NCI-H82 treated with DMSO at 0.1 percent for 48 hours (cell line): ENCODE results near the gene PSD2.

Experiments used
- DNase-seq: peaks from one replicate; lab custom pipeline; 2025; ENCODE audit not compliant: unreplicated experiment; lab: John Stamatoyannopoulos, UW

The PSD2 gene

GRCh38 chr5:139763280-139763929 lies 32.2 kb upstream of the PSD2 start:
- DNase-seq = no peak

GRCh38 chr5:139763930-139764791 lies 31.4 kb upstream of the PSD2 start:
- DNase-seq = no peak

- DNase-seq = no peak
Observed at GRCh38 chr5:139764886-139765408, 30.7 kb upstream of the PSD2 start.

- DNase-seq = peak; percentile 39
Observed at GRCh38 chr5:139765409-139766217, 30.0 kb upstream of the PSD2 start.

GRCh38 chr5:139767960-139768359 lies 27.6 kb upstream of the PSD2 start:
- no peak for DNase-seq

- DNase-seq = no peak
Observed at GRCh38 chr5:139768807-139769465, 26.7 kb upstream of the PSD2 start.

GRCh38 chr5:139769477-139769876 lies 26.1 kb upstream of the PSD2 start:
- DNase-seq = no peak

GRCh38 chr5:139770722-139771121 lies 24.9 kb upstream of the PSD2 start:
- DNase-seq = no peak

GRCh38 chr5:139772089-139772791 lies 23.4 kb upstream of the PSD2 start:
- no peak for DNase-seq

- no peak for DNase-seq
Observed at GRCh38 chr5:139772927-139773690, 22.5 kb upstream of the PSD2 start.

GRCh38 chr5:139774980-139775661 lies 20.5 kb upstream of the PSD2 start:
- peak; percentile 23 for DNase-seq

GRCh38 chr5:139775872-139776271 lies 19.7 kb upstream of the PSD2 start:
- DNase-seq = no peak

GRCh38 chr5:139776861-139777260 lies 18.7 kb upstream of the PSD2 start:
- no peak for DNase-seq

GRCh38 chr5:139783436-139783965 lies 12.1 kb upstream of the PSD2 start:
- no peak for DNase-seq

GRCh38 chr5:139784488-139784887 lies 11.1 kb upstream of the PSD2 start:
- DNase-seq = no peak

GRCh38 chr5:139787257-139787567 lies 8.4 kb upstream of the PSD2 start:
- no peak for DNase-seq

- DNase-seq = peak; percentile 4
Observed at GRCh38 chr5:139787568-139788293, 7.9 kb upstream of the PSD2 start.

- no peak for DNase-seq
Observed at GRCh38 chr5:139788294-139788910, 7.2 kb upstream of the PSD2 start.
